NCI-H1930 (cell line): ENCODE measurements around the gene CDH4.

Experiments used
- DNase-seq, 2 experiments: peaks; one replicate each; lab custom pipeline; 2025; lab: John Stamatoyannopoulos, UW

Gene CDH4

GRCh38 chr20:61805781-61806180, 553.7 kb downstream of the CDH4 start:
- no peak for DNase-seq

- DNase-seq = no peak
Observed at GRCh38 chr20:61806314-61806713, 554.3 kb downstream of the CDH4 start.

DNA sequence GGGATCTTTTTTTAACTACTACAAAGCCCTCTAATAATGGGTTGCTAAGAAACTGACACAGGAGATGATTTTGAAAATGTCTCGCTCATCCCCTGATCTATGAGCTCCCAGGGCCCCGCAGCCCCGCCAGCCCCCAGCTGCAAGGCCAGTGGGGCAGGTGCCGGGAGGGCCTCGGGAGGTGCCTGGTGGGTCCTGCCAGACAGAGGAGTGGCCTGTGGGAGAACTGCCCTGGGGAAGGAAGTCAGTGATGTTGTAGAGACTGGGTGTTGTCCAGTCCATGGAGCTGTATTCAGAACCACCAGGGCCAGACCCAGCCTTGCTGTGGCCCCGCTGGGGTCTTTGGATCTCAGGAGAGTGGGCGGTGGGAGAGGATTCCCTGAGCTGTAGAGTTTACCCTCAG, 554.9 kb downstream of the CDH4 start:
- DNase-seq = no peak

DNA sequence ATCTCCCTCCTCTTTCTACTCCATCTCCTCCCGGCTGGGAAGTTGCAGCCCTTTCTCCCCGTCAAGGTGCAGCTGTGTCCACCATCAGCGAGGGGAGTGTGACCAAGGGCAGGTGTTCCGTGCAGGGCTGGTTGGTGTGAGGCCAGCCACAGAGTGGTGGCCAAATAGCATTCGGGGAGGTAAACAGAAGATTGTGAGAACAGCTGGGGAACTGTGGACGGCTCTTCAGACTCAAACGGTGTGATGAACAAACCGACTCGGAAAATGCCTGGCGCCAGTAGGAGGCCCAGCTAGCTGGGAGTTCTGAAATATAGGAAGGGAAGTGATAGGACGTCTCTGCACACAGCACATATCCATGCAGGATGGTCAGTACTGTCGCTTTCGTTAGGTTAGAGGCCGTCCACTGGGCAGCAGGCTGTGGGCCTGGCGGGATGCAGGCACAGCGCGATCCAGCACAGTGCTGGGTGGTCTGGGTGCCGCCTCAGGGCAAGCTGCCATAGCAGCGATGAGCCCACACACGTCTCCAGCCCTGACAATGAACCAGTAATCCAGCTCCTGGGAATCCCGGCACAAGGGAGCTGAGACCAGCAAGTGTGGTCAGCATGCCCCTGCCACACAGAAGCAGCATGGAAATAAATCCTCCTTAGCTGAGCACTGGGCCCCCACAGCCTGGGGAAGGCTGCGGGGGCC, 555.6 kb downstream of the CDH4 start:
- no peak for DNase-seq

DNA sequence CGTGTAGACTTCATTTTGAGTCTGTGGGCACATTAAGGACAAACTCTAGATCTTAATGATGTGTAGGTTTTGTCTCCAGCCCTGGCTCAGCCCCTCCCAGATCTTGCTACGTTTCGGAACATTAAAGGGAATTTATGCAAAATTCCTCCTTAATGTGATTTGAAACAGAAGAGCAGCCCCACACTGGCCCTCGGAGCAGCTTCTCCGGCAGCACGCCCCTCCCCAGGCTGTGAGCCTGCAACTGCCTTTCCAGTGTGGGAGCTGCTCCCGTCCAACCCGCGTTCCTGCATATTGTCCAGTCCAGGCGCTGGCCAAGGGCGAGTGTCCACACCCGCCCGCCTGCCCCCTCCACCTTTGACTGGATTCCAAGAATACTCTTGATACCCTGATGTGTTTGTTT, 556.4 kb downstream of the CDH4 start:
- DNase-seq = no peak

- no peak for DNase-seq
Observed at GRCh38 chr20:61809006-61809770, 557.1 kb downstream of the CDH4 start.

DNA sequence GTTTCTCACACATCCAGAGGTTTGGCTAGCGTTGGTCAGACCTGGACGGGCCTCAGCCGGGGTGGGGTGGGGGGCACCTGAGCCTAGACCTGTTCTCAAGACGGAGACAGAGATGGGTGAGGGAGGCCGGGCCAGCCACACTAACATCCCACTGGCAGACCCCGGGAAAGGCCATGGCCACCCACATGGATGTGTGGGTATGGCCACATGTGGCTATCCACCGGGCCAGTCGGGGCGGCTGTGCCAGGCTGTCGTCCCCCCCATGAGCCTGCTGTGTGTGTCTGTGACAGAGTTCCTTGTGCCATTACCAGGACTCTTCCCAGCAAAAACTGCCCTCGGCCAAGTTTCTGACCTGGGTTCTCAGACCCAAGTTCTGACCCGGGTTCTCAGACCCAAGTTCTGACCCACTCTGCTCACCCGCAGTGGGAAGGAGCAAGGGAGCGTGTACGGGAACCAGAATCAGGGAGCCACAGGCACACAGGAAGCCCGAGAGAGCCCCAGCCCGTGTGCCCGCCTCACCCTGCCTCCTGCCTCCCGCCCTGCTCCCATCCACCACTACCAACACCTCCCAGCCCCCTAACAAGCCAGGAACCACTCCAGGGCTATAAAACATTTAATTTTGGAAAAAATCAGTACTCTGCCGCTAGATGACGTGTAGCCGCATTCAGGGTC, 558.1 kb downstream of the CDH4 start:
- DNase-seq = no peak

DNA sequence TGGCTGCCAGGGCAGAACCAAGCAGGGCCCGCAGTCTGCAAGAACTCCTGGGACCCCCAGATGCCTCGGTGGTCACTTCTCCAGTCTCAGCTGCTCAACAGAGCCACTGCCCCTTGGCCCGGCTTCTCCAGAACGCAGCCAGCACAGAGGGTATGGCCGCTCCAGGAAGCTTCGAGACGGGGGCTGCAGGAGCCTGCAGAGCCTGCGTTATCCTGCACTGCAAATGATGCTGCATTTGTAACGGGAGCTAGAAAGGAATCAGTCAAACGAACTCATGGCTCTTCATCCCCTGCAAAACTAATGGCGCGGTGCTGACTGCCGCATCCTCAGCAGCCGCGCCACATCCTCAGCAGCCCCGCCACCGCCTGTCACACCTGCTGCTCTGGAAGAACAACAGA, 558.7 kb downstream of the CDH4 start:
- no peak for DNase-seq

- DNase-seq = no peak
Observed at GRCh38 chr20:61811166-61811565, 559.1 kb downstream of the CDH4 start.

GRCh38 chr20:61812121-61812844, 560.2 kb downstream of the CDH4 start:
- no peak for DNase-seq

GRCh38 chr20:61812845-61813485, 560.9 kb downstream of the CDH4 start:
- no peak for DNase-seq

DNA sequence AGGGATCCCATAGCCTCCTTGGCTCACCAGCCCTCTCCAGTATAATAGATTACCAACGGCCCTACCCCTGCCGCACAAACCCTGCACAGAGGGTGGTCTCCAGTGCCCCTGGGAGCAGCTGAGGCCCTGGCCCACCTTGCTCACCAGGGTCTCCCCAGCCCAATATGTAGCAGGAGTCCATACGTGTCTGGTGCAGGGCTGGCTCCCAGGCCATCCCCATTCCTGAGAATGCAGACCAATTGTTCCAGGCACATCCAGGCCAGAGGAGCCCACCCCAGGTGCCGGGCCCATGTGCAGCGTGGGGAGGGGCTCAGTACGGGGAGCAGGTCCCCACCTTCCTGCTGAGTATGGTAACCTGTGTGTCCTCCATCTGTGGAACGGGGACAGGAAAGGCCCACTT, 561.7 kb downstream of the CDH4 start:
- no peak for DNase-seq

- DNase-seq = no peak
Observed at GRCh38 chr20:61814244-61814643, 562.2 kb downstream of the CDH4 start.

GRCh38 chr20:61814726-61815125, 562.7 kb downstream of the CDH4 start:
- no peak for DNase-seq

DNA sequence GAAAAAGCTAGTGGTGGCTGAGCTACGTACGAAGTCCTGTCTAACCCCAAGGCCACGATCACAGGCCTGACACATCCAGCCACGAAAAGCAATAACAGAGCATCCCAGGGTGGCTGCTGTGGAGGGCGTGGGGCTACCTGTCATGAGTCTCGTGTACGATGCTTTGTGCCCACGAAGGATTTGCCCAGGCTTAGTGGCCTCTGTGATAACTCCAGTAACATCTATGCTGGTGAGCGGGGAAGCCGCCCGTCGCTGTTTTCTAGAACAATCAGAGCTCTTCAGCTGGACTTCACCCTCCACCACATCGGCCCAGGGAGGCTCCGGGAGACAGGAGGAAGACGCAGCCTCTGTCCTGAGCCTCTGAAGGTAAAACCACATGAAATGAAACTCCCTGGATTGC, 563.1 kb downstream of the CDH4 start:
- DNase-seq = no peak

DNA sequence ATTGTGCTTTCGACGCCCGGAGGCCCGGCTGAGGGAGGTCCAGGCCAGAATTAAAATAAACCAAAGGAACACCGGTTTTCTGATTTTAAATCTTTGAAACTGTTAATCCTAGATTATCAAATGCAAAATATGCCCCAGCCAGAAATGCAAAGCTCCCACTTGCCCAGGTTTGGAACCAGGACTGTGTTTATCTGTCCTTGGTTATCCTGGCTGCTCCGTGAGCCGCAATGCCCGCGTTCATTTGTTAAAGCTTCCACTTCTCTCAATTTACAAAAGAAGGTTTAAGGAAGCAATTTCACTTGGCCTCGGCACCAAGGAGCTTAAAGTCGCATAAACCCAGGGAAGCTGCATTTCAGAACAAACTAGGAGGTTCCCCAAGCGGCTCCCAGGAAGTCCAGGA, 563.6 kb downstream of the CDH4 start:
- no peak for DNase-seq

GRCh38 chr20:61816606-61817460, 564.8 kb downstream of the CDH4 start:
- no peak for DNase-seq

GRCh38 chr20:61817575-61817974, 565.5 kb downstream of the CDH4 start:
- DNase-seq = no peak

DNA sequence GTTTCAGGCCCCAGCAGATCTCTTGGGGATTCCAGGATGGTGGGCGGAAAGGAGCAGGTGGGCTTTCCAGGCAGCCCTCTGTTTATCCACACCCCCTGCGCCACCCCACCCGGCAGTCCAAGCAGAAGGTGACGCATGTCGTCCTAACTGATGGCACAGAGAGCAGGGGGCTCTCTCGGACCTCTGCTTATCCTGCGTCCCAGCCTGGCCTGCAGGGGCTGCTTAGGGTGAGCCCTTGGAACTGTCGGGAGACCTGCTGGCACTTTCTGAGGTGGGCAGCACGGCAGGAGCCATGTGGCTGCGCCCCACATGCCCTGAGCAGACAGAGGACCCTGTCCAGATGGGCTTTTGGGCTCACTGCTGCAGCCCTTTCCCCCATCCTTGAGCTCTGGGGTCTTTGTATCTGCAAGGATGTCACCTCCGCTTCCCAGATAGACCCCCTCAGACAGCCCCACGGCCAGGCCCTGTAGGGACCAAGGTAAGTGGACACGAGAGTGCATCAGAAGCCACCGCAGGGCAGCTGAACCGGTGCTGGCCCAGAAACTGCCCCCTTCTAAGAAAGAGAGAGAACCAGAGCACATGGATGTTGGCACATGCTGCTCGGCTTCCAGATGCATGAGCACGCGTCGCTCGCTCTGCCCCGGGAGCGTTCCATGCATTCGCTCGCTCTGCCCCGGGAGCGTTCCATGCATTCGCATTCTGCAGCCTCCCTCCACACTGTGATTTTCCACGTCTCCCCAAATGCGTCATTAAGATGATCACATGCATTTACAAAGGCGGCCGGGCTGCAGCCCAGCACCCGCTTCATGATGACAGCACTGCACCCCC, 566.9 kb downstream of the CDH4 start:
- no peak for DNase-seq

DNA sequence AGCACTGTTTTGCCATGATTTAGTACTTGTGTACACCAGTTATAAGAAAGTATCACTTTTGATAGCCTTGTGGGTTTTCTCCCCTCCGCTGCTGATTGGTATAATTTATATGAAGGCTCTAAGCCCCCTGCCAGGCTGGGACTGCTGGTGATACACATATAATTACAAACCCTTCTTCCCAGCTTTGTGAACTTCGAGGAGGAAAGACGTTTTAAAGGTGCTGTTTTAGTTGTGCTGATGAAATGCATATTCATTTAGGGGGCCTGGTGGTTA, 567.4 kb downstream of the CDH4 start:
- DNase-seq = no peak
